Measurements from ENCODE around the gene CHPF.
A peak's percentile ranks its signal among the peaks of the same experiment; 100 is the strongest.

Gene CHPF

DNA sequence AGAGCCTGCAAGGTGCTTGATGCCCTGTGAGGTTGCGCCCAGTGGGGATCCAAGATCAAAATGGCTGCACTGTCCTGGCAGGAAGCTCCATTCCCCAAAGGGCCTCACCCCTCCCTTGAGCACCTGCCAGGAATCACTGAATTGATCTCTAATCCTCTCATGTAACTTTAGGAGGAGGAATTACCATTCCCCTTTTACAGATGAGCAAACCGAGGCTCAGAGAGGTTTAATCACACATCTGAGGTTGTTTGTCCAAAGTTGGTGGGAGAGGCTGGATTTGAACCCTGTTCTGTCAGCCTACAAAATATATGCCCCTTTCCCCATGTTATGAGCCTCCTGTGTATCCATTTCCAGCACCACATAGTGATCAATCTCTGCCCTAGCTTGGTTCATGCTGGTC lies 18.8 kb downstream of the CHPF start:
- no peak overlapping the region for H3K4me3 ChIP-seq
- H3K27me3 ChIP-seq = peaks cover 89% of the 10 kb centered on the region
- H3K27ac ChIP-seq = no peak overlapping the region
- no peak overlapping the region for H3K9ac ChIP-seq
- H3K4me1 ChIP-seq = peaks cover 39% of the 10 kb centered on the region
- no peaks in the 10 kb centered on the region; the same call in 1 of the 2 replicates for H4K20me1 ChIP-seq
- no peaks in the 10 kb centered on the region for H3K9me3 ChIP-seq
- TF ChIP-seq Cebpa-rat (IDR thresholded peaks at IDR 0.05) = no peak
- no peaks in the 10 kb centered on the region for H3K36me3 ChIP-seq
- H3K4me2 ChIP-seq = no peak overlapping the region

DNA sequence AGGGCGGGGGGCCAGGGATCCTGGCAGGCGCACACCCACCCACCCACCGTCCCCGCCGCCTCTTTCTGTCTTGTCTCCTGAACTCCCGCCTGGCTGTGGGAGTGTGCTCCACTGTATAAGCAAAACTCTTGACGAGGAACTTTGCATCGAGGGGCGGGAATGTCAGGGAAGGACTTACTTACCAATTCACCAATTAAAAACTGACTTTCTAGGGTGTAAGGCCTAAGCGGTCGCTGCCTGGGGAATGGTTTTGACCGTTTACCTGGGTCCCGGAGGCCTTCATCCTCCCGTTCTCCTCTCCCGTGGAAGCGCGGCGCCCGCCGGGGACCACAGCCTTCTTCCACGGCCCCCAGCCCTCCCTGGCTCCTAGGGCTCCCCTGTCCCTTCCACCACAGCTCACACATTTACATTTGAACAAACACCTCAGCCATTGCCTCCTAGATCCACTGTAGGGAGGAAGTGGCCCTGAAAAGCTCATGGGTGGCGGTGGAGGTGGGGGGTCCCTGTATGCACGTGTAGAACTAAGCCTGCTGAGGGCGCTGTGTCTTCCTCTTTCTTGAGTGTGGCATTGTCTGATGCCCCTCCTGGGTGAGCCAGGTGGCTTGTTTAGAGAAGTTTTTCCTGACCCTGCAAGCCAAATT lies 20.5 kb downstream of the CHPF start:
- Histone ChIP-seq H3K4me3 (no peak overlapping the region), H4K20me1 (no peaks in the 10 kb centered on the region; the same call in 1 of the 2 replicates), H3K36me3 (no peaks in the 10 kb centered on the region), H3K9ac (no peak overlapping the region), H3K4me1 (peaks cover 43% of the 10 kb centered on the region), H3K27ac (no peak overlapping the region), H3K9me3 (no peaks in the 10 kb centered on the region), H3K27me3 (peaks cover 73% of the 10 kb centered on the region), H3K4me2 (peak overlapping the region; percentile 55)
- no peak for TF ChIP-seq Cebpa-rat (IDR thresholded peaks at IDR 0.05)

DNA sequence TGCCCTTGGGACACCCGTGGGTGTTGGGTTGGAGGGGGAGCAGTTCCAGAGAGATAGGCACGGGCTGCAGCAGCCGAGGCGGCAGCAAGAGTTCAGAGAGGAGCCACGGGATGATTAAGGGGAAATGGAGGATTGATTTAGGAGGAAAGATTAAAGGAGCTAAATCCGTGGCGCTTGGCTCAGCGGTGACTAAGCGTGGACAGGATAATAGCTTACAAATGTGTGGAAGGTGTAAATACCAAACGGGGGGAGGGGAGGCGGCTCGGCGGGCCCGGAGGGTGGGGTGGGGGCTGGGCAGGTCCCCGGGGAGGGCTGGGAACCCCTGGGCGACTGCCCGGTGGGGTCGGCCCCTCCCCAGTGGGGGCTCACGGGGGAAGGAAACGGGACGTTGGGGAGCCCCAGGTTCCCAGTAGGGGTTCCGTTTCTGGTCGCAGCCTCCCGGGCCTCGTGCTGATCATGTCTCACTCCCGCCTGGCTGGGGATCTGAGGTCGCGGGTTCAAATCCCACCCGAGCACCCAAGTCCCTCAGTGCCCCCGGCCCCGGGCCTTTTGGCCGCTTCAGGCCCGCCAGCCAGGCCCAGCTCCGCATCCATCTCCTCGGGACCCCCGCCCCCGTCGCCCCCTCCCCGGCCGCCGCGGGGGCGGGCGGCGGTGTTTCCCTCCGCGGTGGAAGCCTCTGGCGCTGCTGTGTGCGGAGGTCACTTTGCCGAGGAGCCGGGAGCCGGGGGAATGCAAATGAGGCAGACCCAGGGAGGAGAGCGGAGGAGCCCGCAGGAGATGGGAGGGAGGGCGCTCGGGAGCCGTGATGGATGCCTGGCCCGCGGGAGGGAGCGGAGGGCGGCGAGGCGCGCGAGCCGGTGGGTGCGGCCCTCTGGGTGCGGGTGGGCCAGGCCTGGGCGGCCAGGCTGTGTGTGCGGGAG lies 21.2 kb downstream of the CHPF start:
- peaks cover 51% of the 10 kb centered on the region for H3K4me1 ChIP-seq
- H3K4me2 ChIP-seq = peak overlapping the region; percentile 61
- H3K9ac ChIP-seq = no peak overlapping the region

GRCh38 chr2:219521066-219521880 lies 22.3 kb downstream of the CHPF start:
- H3K9me3 ChIP-seq = no peaks in the 10 kb centered on the region
- peaks cover 61% of the 10 kb centered on the region for H3K4me1 ChIP-seq
- H3K4me3 ChIP-seq = no peak overlapping the region
- H3K4me2 ChIP-seq = peak overlapping the region; percentile 61
- no peak for TF ChIP-seq Cebpa-rat (IDR thresholded peaks at IDR 0.05)
- H3K9ac ChIP-seq = no peak overlapping the region
- no peaks in the 10 kb centered on the region; the same call in 1 of the 2 replicates for H4K20me1 ChIP-seq
- H3K36me3 ChIP-seq = no peaks in the 10 kb centered on the region
- H3K27ac ChIP-seq = no peak overlapping the region
- peaks cover 54% of the 10 kb centered on the region for H3K27me3 ChIP-seq

More for the DNA sequence above, 21.2 kb downstream of the CHPF start:
- Histone ChIP-seq H4K20me1 (no peaks in the 10 kb centered on the region; the same call in 1 of the 2 replicates), H3K4me3 (no peak overlapping the region), H3K27ac (no peak overlapping the region), H3K36me3 (no peaks in the 10 kb centered on the region), H3K9me3 (no peaks in the 10 kb centered on the region), H3K27me3 (peaks cover 65% of the 10 kb centered on the region)
- no peak for TF ChIP-seq Cebpa-rat (IDR thresholded peaks at IDR 0.05)

- H4K20me1 ChIP-seq = no peaks in the 10 kb centered on the region; the same call in 1 of the 2 replicates
- H3K9ac ChIP-seq = no peak overlapping the region
- no peaks in the 10 kb centered on the region for H3K9me3 ChIP-seq
- H3K4me3 ChIP-seq = no peak overlapping the region
- TF ChIP-seq Cebpa-rat (IDR thresholded peaks at IDR 0.05) = no peak
- peaks cover 42% of the 10 kb centered on the region for H3K27me3 ChIP-seq
- H3K4me1 ChIP-seq = peaks cover 73% of the 10 kb centered on the region
- H3K27ac ChIP-seq = no peak overlapping the region
- H3K4me2 ChIP-seq = no peak overlapping the region
- no peaks in the 10 kb centered on the region for H3K36me3 ChIP-seq
Observed at GRCh38 chr2:219520079-219520478, 23.5 kb downstream of the CHPF start.

DNA sequence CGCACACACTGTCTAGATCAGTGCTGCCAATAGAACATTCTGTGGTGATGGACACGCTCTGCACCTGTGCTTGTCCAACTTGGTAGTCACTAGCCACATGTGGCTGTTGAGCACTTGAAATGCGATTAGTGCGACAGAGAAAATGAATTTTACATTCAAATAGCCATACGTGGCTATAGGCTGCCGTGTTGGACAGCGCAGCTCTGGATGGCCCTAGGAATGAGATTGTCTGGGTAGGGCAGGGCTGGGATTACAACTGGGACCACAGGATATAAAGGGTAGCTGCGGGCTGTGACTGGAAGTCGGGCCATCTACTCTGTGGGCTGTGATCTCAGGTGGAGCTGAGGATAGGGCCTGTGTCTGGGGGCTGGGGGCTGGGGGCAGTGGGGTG lies 24.1 kb downstream of the CHPF start:
- no peaks in the 10 kb centered on the region; the same call in 1 of the 2 replicates for H4K20me1 ChIP-seq
- H3K36me3 ChIP-seq = no peaks in the 10 kb centered on the region
- no peak overlapping the region for H3K27ac ChIP-seq
- no peaks in the 10 kb centered on the region for H3K9me3 ChIP-seq
- no peak overlapping the region for H3K4me2 ChIP-seq
- H3K9ac ChIP-seq = no peak overlapping the region
- H3K27me3 ChIP-seq = peaks cover 36% of the 10 kb centered on the region
- TF ChIP-seq Cebpa-rat (IDR thresholded peaks at IDR 0.05) = no peak
- H3K4me3 ChIP-seq = no peak overlapping the region
- peaks cover 79% of the 10 kb centered on the region for H3K4me1 ChIP-seq

DNA sequence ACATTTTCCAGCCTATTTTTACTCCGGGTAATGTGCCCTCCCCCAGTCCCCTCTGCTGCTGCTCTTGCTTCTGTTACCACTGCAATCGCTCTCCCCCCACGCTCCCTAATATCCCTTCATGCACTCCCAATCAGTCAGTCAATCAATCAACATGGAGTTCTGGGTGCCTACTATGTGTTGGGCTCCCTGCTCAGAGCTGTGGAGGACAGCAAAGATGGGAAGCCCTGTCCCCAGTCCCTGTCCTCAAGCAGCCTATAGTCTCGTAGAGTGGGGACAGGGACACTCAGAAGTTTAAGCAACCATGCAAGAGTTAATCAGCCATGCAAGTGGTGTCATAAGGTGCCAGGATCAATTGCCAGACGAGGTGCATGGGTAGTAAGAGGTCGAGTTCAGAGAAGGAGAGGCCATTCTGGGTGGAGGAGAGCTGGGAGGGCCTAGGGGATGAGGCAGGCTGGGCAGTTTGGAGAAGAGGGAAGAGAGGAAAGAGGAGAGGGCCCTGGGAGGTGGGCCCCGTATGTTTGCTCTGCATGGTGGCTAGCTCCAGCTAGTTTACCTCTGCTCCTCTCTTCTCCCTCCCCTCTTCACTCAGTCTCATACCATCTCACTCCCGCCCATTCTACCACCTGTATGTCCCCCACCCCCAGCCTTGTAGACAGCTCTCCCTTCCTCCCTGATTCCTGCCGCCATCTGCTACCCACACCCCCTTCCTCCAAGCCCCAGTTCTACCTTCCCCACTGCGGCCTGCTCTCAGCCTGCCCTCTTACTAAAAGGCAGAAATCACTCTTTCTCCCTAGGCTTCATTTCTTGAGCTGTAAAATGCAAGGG lies 25.4 kb downstream of the CHPF start:
- H3K9ac ChIP-seq = no peak overlapping the region
- no peaks in the 10 kb centered on the region; the same call in 1 of the 2 replicates for H4K20me1 ChIP-seq
- H3K4me3 ChIP-seq = no peak overlapping the region
- peaks cover 84% of the 10 kb centered on the region for H3K4me1 ChIP-seq
- no peaks in the 10 kb centered on the region for H3K9me3 ChIP-seq
- H3K36me3 ChIP-seq = no peaks in the 10 kb centered on the region
- peaks cover 23% of the 10 kb centered on the region for H3K27me3 ChIP-seq
- TF ChIP-seq Cebpa-rat (IDR thresholded peaks at IDR 0.05) = no peak
- no peak overlapping the region for H3K27ac ChIP-seq
- H3K4me2 ChIP-seq = peak overlapping the region; percentile 98

DNA sequence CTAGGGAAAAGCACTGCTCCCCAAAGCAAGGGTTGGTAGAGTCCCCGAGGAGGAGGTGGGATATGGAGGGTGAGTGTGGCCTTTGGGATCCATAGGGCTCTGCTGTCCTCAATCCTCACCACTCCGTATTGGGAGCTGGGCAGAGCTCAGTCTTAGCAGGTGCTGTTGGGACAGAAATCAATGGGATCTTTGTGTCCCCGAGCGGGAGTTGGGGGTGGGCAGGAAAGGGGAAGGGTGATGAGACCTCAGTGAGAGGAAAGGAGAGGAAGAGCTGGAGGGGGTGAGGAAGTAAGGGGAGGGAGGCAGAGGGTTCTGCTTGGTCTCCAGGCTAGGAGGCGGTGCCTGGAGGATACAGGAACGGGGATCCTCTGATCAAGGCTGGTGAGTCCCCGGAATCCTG lies 26.7 kb downstream of the CHPF start:
- Histone ChIP-seq H3K4me2 (peak overlapping the region; percentile 98), H3K9ac (no peak overlapping the region), H3K9me3 (no peaks in the 10 kb centered on the region), H3K4me3 (no peak overlapping the region), H3K27me3 (peaks cover 10% of the 10 kb centered on the region), H3K4me1 (peaks cover 86% of the 10 kb centered on the region), H3K27ac (no peak overlapping the region), H3K36me3 (no peaks in the 10 kb centered on the region), H4K20me1 (no peaks in the 10 kb centered on the region; the same call in 1 of the 2 replicates)
- no peak for TF ChIP-seq Cebpa-rat (IDR thresholded peaks at IDR 0.05)
